ENCODE measurements around the gene PCED1B. TPM values are rescaled to one million over a fixed set of nuclear protein-coding genes. Genes with fewer than 3 reads are reported as not detected.

PCED1B gene
- total and polyA plus RNA-seq, 4 donors = 2.2 to 8.2 (median 3.8) TPM

DNA sequence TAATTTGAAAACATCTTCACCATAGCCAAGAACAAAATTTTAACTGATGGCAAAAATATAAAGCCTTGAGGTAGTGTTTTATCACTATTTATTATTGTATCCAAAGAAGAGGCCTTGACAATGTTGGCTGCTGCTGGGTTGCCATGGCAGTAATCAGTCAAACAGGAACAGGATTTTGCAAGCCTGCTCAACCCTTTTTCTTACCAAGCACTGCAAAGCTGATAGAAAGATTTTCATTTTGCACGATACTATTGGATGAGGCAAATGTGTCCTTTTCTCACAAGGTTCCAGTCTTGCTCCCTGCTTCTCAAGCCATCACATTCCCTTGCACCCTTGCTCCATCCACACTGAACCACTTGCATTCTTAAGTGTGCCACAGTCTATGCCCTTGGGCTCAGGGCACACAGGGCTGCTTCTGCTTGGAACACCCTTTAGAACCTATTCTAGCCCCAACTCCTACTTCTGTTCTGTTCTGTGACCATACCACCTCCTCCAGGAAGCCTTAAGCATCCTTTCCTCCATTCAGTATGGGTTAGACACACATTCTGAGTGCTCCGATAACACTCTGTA is 76.8 kb downstream of the PCED1B start:
- WGBS, 2 donors = 57 to 70% methylated on average over 2 of the region's 2 CpGs
- Histone ChIP-seq H3K4me3 (no peak overlapping the region), H3K27me3 (ENCODE audit: control insufficient read depth in 3 of 3, insufficient read depth in 3 of 3, low read length in 2 of 3) (no peaks in the 10 kb centered on the region), H3K9ac (ENCODE audit: insufficient read depth in 1 of 2, low read length in 2 of 2) (no peak overlapping the region), H3K36me3 (ENCODE audit: control insufficient read depth in 4 of 4, insufficient read depth in 4 of 4, low read length in 4 of 4) (peaks cover 0 to 2% (median 0%) of the 10 kb centered on the region in 4 donors), H3K9me3 (ENCODE audit: control insufficient read depth in 4 of 4, insufficient read depth in 3 of 4, low read length in 3 of 4) (peaks cover 0 to 4% (median 0%) of the 10 kb centered on the region in 4 donors), H3K27ac (ENCODE audit: low read depth in 1 of 2, low read length in 1 of 2) (peak overlapping the region in 1 of 2 donors; percentile 78), H3K4me1 (ENCODE audit: control insufficient read depth in 5 of 5, insufficient read depth in 5 of 5, low read length in 5 of 5) (peaks cover 0 to 5% (median 3%) of the 10 kb centered on the region in 5 donors)
- ATAC-seq (ENCODE audit: insufficient read depth, low FRiP score) = no peak
- peak; percentile 23 to 40 (median 25) for DNase-seq
- TF ChIP-seq, protein P1, sequence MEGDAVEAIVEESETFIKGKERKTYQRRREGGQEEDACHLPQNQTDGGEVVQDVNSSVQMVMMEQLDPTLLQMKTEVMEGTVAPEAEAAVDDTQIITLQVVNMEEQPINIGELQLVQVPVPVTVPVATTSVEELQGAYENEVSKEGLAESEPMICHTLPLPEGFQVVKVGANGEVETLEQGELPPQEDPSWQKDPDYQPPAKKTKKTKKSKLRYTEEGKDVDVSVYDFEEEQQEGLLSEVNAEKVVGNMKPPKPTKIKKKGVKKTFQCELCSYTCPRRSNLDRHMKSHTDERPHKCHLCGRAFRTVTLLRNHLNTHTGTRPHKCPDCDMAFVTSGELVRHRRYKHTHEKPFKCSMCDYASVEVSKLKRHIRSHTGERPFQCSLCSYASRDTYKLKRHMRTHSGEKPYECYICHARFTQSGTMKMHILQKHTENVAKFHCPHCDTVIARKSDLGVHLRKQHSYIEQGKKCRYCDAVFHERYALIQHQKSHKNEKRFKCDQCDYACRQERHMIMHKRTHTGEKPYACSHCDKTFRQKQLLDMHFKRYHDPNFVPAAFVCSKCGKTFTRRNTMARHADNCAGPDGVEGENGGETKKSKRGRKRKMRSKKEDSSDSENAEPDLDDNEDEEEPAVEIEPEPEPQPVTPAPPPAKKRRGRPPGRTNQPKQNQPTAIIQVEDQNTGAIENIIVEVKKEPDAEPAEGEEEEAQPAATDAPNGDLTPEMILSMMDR (IDR thresholded peaks at IDR 0.05; ENCODE audit: control extremely low read depth, extremely low read depth) = no peak

DNA sequence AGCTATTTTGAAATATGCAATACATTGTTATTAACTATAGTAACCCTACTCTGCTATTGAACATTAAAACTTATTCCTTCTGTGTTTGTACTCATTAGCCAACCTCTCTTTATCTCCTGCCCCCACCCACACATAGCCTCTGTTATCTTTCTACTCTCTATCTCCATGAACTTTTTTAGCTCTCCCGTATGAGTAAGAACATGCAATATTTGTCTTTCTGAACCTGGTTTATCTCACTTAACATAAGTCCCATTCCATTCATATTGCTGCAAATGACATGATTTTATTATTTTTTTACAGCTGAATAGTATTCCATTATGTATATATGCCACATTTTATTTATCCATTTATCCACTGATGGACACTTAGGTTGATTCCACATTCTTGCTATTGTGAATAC is 79.4 kb downstream of the PCED1B start:
- DNase-seq = no peak
- H3K9ac ChIP-seq (ENCODE audit: insufficient read depth in 1 of 2, low read length in 2 of 2) = no peak overlapping the region
- H3K4me3 ChIP-seq = no peak overlapping the region
- WGBS, 2 donors = 73 to 95% methylated on average over 1 of the region's 1 CpG
- no peak for ATAC-seq (ENCODE audit: insufficient read depth, low FRiP score)
- no peak overlapping the region for H3K27ac ChIP-seq (ENCODE audit: low read depth in 1 of 2, low read length in 1 of 2)
- no peaks in the 10 kb centered on the region for H3K27me3 ChIP-seq (ENCODE audit: control insufficient read depth in 3 of 3, insufficient read depth in 3 of 3, low read length in 2 of 3)
- peaks cover 0 to 7% (median 2%) of the 10 kb centered on the region in 4 donors for H3K9me3 ChIP-seq (ENCODE audit: control insufficient read depth in 4 of 4, insufficient read depth in 3 of 4, low read length in 3 of 4)
- no peaks in the 10 kb centered on the region for H3K36me3 ChIP-seq (ENCODE audit: control insufficient read depth in 4 of 4, insufficient read depth in 4 of 4, low read length in 4 of 4)
- peaks cover 0 to 5% (median 3%) of the 10 kb centered on the region in 5 donors for H3K4me1 ChIP-seq (ENCODE audit: control insufficient read depth in 5 of 5, insufficient read depth in 5 of 5, low read length in 5 of 5)
- TF ChIP-seq, protein P1 (IDR thresholded peaks at IDR 0.05; ENCODE audit: control extremely low read depth, extremely low read depth) = no peak

DNA sequence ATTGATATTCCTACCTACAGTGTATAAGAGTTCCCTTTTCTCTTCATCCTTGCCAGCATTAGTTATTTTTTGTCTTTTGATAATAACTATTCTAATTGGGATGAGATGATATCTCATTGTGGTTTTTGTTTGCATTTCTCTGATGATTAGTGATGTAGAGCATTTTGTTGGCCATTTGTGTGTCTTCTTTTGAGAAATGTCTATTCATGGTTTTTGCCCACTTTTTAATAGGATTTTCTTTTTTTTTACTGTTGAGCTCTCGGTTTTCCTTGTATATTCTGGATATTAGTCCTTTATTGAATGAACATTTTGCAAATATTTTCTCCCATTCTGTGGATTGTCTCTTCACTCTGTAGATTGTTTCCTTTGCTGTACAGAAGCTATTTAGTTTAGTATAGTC is 79.9 kb downstream of the PCED1B start:
- ATAC-seq (ENCODE audit: insufficient read depth, low FRiP score) (no peak), DNase-seq (no peak)
- peaks cover 0 to 7% (median 2%) of the 10 kb centered on the region in 4 donors for H3K9me3 ChIP-seq (ENCODE audit: control insufficient read depth in 4 of 4, insufficient read depth in 3 of 4, low read length in 3 of 4)
- H3K4me1 ChIP-seq (ENCODE audit: control insufficient read depth in 5 of 5, insufficient read depth in 5 of 5, low read length in 5 of 5) = peaks cover 0 to 5% (median 3%) of the 10 kb centered on the region in 5 donors
- TF ChIP-seq, protein P1 (IDR thresholded peaks at IDR 0.05; ENCODE audit: control extremely low read depth, extremely low read depth) = no peak
- H3K36me3 ChIP-seq (ENCODE audit: control insufficient read depth in 4 of 4, insufficient read depth in 4 of 4, low read length in 4 of 4) = no peaks in the 10 kb centered on the region
- no peaks in the 10 kb centered on the region for H3K27me3 ChIP-seq (ENCODE audit: control insufficient read depth in 3 of 3, insufficient read depth in 3 of 3, low read length in 2 of 3)
- H3K27ac ChIP-seq (ENCODE audit: low read depth in 1 of 2, low read length in 1 of 2) = no peak overlapping the region
- H3K4me3 ChIP-seq = no peak overlapping the region
- 92 to 98% methylated on average over 1 of the region's 1 CpG for WGBS, 2 donors
- H3K9ac ChIP-seq (ENCODE audit: insufficient read depth in 1 of 2, low read length in 2 of 2) = no peak overlapping the region

All from lung (tissue), 12 donors.